NB4 (cell line): ENCODE measurements around the gene TAF3.

ENCODE experiments used
- DNase-seq: peaks from one replicate; pipeline ENCODE4 v3.0.0; 2010; ENCODE audit warnings: low read depth
- H3K4me3 ChIP-seq: one replicate; pipeline ENCODE4 v1.5.1; 2011; ENCODE audit warnings: mild to moderate bottlenecking, low read depth, low read length, moderate library complexity
- CTCF ChIP-seq: IDR thresholded peaks from one replicate; pipeline ENCODE4 v1.5.1; 2012; ENCODE audit warnings: low read depth, low read length
- MAX ChIP-seq: IDR thresholded peaks from 2 replicates; pipeline ENCODE4 v1.6.1; 2011; ENCODE audit warnings: low read depth, low read length
- MYC ChIP-seq: IDR thresholded peaks from 2 replicates; pipeline ENCODE4 v1.6.1; 2011; ENCODE audit warnings: low read depth, low read length
- POLR2A ChIP-seq: IDR thresholded peaks from 2 replicates; pipeline ENCODE4 v1.6.1; 2011; ENCODE audit warnings: mild to moderate bottlenecking; ENCODE audit not compliant: insufficient read length; ENCODE audit errors: extremely low read depth

The TAF3 gene

GRCh38 chr10:7833210-7833609 is 14.9 kb downstream of the TAF3 start:
- no peak for DNase-seq
- TF ChIP-seq MYC (no peak), POLR2A (no peak), CTCF (no peak), MAX (no peak)
- no peak overlapping the region for H3K4me3 ChIP-seq

GRCh38 chr10:7834262-7834661 is 16.0 kb downstream of the TAF3 start:
- DNase-seq: no peak
- H3K4me3 ChIP-seq: no peak overlapping the region
- TF ChIP-seq MYC: no peak
- no peak for TF ChIP-seq MAX
- no peak for TF ChIP-seq POLR2A
- no peak for TF ChIP-seq CTCF

- TF ChIP-seq MYC (no peak), CTCF (no peak), MAX (no peak), POLR2A (no peak)
- no peak overlapping the region for H3K4me3 ChIP-seq
- no peak for DNase-seq
Measured at GRCh38 chr10:7836571-7836970, 18.3 kb downstream of the TAF3 start.

- no peak overlapping the region for H3K4me3 ChIP-seq
- no peak for DNase-seq
- TF ChIP-seq POLR2A: no peak
- no peak for TF ChIP-seq MAX
- no peak for TF ChIP-seq MYC
- TF ChIP-seq CTCF: no peak
Measured at GRCh38 chr10:7846591-7846990, 28.3 kb downstream of the TAF3 start.

- TF ChIP-seq POLR2A: no peak
- no peak for TF ChIP-seq MAX
- TF ChIP-seq MYC: no peak
- TF ChIP-seq CTCF: no peak
- no peak for DNase-seq
- H3K4me3 ChIP-seq: no peak overlapping the region
Measured at GRCh38 chr10:7853226-7853842, 35.0 kb downstream of the TAF3 start.

- H3K4me3 ChIP-seq: no peak overlapping the region
- DNase-seq: no peak
- TF ChIP-seq MYC: no peak
- TF ChIP-seq POLR2A: no peak
- TF ChIP-seq CTCF: no peak
- no peak for TF ChIP-seq MAX
Measured at GRCh38 chr10:7853890-7854289, 35.6 kb downstream of the TAF3 start.
